ENCODE measurements around the gene ASCL2.
"Not testable (repeated sequence)": the region's sequence is repeated elsewhere in the genome, so short reads cannot be mapped to it uniquely, and the experiment has no call there.

ASCL2 gene

DNA sequence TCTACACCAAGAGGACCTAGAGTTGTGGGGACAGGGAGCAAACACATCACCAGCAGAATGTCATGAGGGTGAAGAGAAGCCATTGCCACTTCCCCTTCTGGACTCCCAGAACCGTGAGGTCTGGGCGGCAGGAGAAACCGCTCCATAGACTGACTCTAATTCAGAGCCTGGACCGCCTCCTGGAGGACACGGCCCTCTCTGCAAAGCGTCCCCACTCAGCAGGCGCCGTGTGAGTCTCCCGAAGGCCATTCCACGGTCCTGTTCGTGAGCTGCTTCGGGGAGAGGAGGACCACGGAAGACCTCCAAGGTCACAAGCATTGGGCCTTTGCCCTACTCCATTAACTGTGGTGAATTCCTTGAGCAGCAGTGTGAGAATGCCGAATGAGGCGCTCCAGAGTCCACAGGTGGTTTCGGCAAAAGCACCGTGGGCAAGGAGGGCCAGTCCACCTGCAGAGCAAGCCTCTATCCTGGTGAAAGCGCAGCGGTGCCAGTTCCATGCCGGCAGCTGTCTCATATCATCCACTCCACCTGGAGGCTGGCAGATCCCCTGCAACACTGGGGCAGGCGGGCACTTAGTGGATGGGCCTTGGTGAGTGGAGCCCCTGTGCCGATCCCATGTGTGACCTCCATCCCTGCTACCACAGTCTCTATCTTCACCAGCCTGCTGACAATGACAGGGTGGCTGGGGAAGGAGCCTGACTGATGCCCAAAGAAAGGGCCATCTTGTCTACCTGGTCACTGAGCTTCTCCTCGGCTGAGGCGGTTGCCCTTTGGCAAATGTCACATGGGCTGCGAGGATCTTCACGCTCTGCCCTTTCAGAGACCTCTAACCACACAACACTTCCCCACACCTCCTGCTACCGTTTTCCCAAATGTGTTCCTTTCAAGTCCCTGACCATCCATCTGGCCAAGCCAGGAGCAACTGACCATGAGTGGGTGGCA is 23.9 kb upstream of the ASCL2 start:
- Histone ChIP-seq H3K4me3 (ENCODE audit: low read length) (no peak overlapping the region), H3K27me3 (replicated peaks; ENCODE audit: control insufficient read depth, insufficient read depth, low read length) (peaks cover 53% of the 10 kb centered on the region), H3K4me1 (ENCODE audit: control insufficient read depth, insufficient read depth, low read length) (no peaks in the 10 kb centered on the region), H3K9ac (ENCODE audit: low read length) (no peak overlapping the region), H3K36me3 (ENCODE audit: control insufficient read depth, insufficient read depth, low read length, severe bottlenecking) (no peaks in the 10 kb centered on the region), H3K9me3 (ENCODE audit: control insufficient read depth, low read length) (no peaks in the 10 kb centered on the region)
- no peak for DNase-seq (ENCODE audit: low read depth)

DNA sequence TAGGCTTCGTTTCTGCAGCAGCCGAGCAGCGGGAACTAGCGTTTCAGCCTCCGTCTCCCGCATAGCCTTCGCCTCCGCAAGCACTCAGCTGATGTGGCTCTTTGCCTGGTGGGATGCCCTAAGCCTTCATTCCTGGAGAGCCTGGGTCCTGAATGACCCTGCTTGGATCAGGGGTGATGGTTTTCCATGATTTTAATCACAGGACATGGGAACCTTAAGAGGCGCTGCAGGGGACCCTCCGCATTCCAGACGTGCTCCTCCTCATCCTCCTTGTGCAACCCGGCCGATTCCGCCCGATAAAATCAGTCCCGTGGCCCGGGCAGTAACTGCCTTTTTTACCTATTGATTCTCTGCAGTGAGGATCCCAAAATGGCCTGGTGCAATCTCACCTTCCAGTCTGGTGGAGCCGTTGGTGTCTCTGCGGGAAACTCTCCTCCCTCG is 23.2 kb upstream of the ASCL2 start:
- Histone ChIP-seq H3K4me3 (ENCODE audit: low read length) (no peak overlapping the region), H3K9me3 (ENCODE audit: control insufficient read depth, low read length) (no peaks in the 10 kb centered on the region), H3K4me1 (ENCODE audit: control insufficient read depth, insufficient read depth, low read length) (no peaks in the 10 kb centered on the region), H3K9ac (ENCODE audit: low read length) (no peak overlapping the region), H3K27me3 (replicated peaks; ENCODE audit: control insufficient read depth, insufficient read depth, low read length) (peaks cover 52% of the 10 kb centered on the region), H3K36me3 (ENCODE audit: control insufficient read depth, insufficient read depth, low read length, severe bottlenecking) (no peaks in the 10 kb centered on the region)
- DNase-seq (ENCODE audit: low read depth): no peak

DNA sequence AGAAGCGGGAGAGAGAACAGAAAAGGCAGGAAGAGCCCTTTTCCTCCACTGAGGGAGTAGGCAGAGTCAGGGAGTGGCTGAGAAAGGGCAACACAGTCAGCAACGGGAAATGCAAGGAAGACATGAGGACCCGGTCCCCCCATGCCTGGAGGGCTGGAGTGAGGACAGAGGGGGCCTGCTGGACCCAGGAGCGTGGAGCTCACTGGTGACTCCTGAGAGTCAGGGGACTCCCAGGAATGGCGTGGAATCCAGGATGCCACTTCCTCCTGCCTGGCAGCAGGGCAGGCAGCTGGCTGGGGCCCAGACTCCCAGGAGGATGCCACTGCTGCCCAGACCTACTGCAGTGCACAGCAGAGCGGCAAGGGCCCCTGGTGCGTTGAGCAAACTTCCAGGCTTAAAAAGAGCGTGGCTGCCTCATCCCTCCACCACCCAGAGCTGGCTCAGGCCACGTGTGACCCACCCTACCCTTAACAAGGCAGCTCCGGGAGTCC is 20.0 kb upstream of the ASCL2 start:
- Histone ChIP-seq H3K4me1 (ENCODE audit: control insufficient read depth, insufficient read depth, low read length) (no peaks in the 10 kb centered on the region), H3K9me3 (ENCODE audit: control insufficient read depth, low read length) (no peaks in the 10 kb centered on the region), H3K36me3 (ENCODE audit: control insufficient read depth, insufficient read depth, low read length, severe bottlenecking) (no peaks in the 10 kb centered on the region), H3K27me3 (replicated peaks; ENCODE audit: control insufficient read depth, insufficient read depth, low read length) (peaks cover 52% of the 10 kb centered on the region), H3K4me3 (ENCODE audit: low read length) (no peak overlapping the region), H3K9ac (ENCODE audit: low read length) (no peak overlapping the region)
- DNase-seq (ENCODE audit: low read depth): no peak

DNA sequence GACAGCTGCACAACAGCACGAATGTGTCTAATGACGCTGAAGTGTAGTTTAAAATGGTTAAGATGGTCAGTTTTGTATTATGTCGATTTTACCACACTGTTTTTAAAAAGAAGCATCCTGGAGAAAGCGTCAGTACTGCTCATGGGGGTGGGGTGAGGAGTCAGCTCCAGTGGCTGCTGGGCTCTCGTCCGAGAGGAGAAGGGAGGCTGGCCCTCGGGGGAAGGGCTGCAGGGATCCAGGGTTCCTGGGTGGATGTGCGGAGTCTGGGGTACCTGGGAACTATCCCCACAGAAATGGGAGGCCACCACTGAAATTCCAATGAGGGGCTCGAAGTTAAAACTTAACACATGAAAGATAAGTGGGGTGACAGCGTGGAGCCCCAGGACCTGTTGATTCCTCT is 19.5 kb upstream of the ASCL2 start:
- DNase-seq (ENCODE audit: low read depth): no peak
- Histone ChIP-seq H3K27me3 (replicated peaks; ENCODE audit: control insufficient read depth, insufficient read depth, low read length) (peaks cover 57% of the 10 kb centered on the region), H3K9ac (ENCODE audit: low read length) (no peak overlapping the region), H3K9me3 (ENCODE audit: control insufficient read depth, low read length) (no peaks in the 10 kb centered on the region), H3K36me3 (ENCODE audit: control insufficient read depth, insufficient read depth, low read length, severe bottlenecking) (no peaks in the 10 kb centered on the region), H3K4me1 (ENCODE audit: control insufficient read depth, insufficient read depth, low read length) (no peaks in the 10 kb centered on the region), H3K4me3 (ENCODE audit: low read length) (no peak overlapping the region)

DNA sequence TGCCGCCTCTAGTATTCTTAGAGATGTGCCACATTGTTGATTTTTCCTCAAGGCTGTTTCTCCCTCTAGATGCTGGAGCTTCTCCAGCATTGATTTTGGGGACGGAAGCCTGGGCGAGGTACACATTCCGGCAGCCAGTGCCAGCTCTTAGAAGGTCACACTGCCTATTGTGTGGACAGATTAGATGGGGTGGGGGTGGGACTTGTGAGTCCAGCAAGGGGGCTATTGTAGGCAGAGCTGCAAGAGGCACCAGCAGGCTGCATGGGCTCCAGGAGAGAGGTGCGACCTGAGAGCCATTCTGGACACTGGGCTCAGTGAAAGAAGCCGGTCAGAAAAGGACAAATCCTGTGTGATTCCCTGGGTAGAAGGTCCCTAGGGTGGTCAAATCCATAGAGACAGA is 19.0 kb upstream of the ASCL2 start:
- no peaks in the 10 kb centered on the region for H3K36me3 ChIP-seq (ENCODE audit: control insufficient read depth, insufficient read depth, low read length, severe bottlenecking)
- no peaks in the 10 kb centered on the region for H3K9me3 ChIP-seq (ENCODE audit: control insufficient read depth, low read length)
- DNase-seq (ENCODE audit: low read depth): no peak
- peaks cover 57% of the 10 kb centered on the region for H3K27me3 ChIP-seq (replicated peaks; ENCODE audit: control insufficient read depth, insufficient read depth, low read length)
- no peak overlapping the region for H3K4me3 ChIP-seq (ENCODE audit: low read length)
- H3K9ac ChIP-seq (ENCODE audit: low read length): no peak overlapping the region
- no peaks in the 10 kb centered on the region for H3K4me1 ChIP-seq (ENCODE audit: control insufficient read depth, insufficient read depth, low read length)

DNA sequence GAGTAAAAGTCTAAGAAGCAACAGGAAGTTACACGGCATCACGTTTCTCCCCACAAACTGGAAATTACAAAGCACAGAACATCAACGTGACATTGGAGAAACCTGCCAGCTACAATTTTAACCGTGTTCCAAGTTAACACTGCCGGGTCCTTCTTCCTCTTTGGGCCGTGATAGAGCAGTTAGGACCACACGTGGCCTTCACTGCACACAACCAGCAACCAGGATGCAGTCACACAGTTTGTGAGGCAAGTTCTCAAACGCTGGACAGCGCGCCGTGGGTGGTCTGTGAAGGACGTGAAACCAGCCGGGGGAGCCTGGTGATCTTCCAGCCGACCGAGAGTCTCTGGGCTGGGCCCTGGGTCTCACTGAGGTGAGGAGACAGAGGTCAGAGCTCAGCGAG is 16.7 kb upstream of the ASCL2 start:
- H3K4me3 ChIP-seq (ENCODE audit: low read length): no peak overlapping the region
- no peak for DNase-seq (ENCODE audit: low read depth)
- no peaks in the 10 kb centered on the region for H3K4me1 ChIP-seq (ENCODE audit: control insufficient read depth, insufficient read depth, low read length)
- peaks cover 51% of the 10 kb centered on the region for H3K27me3 ChIP-seq (replicated peaks; ENCODE audit: control insufficient read depth, insufficient read depth, low read length)
- H3K9me3 ChIP-seq (ENCODE audit: control insufficient read depth, low read length): peaks cover 18% of the 10 kb centered on the region
- no peaks in the 10 kb centered on the region for H3K36me3 ChIP-seq (ENCODE audit: control insufficient read depth, insufficient read depth, low read length, severe bottlenecking)
- H3K9ac ChIP-seq (ENCODE audit: low read length): no peak overlapping the region

DNA sequence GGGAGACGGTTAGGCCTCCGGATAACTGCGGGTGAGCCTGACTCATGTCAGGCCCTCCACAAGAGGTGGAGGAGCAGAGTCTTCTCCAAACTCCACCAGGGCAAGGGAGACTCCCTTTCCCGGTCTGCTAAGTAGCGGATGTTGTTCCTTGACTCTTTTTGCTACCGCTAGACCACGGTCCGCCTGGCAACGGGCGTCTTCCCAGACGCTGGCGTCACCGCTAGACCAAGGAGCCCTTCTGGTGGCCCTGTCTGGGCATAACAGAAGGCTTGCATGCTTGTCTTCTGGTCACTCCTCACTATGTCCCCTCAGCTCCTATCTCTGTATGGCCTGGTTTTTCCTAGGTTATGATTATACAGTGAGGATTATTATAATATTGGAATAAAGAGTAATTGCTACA is 16.0 kb upstream of the ASCL2 start:
- H3K4me3 ChIP-seq (ENCODE audit: low read length); DNase-seq (ENCODE audit: low read depth); H3K36me3 ChIP-seq (ENCODE audit: control insufficient read depth, insufficient read depth, low read length, severe bottlenecking); H3K4me1 ChIP-seq (ENCODE audit: control insufficient read depth, insufficient read depth, low read length); H3K9ac ChIP-seq (ENCODE audit: low read length): not testable (repeated sequence)
- Histone ChIP-seq H3K9me3 (ENCODE audit: control insufficient read depth, low read length) (peaks cover 21% of the 10 kb centered on the region), H3K27me3 (replicated peaks; ENCODE audit: control insufficient read depth, insufficient read depth, low read length) (peaks cover 51% of the 10 kb centered on the region)

DNA sequence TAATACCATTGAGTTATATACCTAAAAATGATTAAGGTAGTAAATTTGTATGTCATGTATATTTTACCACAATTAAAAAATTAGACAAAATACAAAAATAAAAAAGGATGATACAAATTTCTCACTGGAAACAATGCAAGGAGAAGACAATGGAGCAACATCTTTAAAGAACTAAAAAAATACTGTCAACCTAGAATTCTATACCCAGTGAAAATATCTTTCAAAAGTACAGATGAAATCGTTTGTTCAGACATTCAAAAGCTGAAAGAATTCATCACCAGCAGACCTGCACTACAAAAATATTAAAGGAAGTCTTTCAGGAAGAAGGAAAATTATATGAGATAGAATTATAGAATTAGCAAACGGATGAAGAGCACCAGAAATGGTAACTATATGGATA is 9.8 kb upstream of the ASCL2 start:
- H3K4me3 ChIP-seq (ENCODE audit: low read length): no peak overlapping the region
- H3K4me1 ChIP-seq (ENCODE audit: control insufficient read depth, insufficient read depth, low read length): peaks cover 4% of the 10 kb centered on the region
- no peak for DNase-seq (ENCODE audit: low read depth)
- peaks cover 51% of the 10 kb centered on the region for H3K27me3 ChIP-seq (replicated peaks; ENCODE audit: control insufficient read depth, insufficient read depth, low read length)
- H3K36me3 ChIP-seq (ENCODE audit: control insufficient read depth, insufficient read depth, low read length, severe bottlenecking): no peaks in the 10 kb centered on the region
- H3K9me3 ChIP-seq (ENCODE audit: control insufficient read depth, low read length): peaks cover 37% of the 10 kb centered on the region
- H3K9ac ChIP-seq (ENCODE audit: low read length): no peak overlapping the region

DNA sequence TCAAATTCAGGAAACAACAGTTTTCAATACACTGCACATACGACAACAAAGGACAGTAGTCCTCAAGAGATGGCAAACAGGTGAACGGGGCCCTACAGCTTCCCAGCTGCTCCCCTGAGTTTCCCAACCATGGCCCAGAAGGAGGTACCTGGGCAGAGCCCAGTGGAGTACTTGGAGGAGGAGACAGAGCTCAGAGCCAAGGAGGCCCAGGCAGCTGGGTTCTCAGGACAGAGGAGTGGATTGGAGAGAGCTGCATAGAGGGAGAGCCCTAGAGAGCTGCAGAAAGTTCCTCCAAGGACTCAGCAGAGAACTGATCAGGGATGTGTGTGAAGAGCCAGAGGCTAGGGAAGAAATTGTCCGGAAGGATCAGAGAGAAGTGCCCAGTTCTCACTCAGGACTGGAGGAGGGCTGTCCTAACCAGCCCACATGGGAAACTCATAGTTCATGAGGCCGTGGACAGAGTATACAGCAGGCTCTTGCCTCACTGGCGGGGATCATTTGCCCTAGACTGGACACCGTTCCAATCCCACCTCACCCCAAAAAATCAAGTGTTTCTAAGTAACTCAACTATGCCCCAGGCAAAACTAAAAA is 7.6 kb upstream of the ASCL2 start:
- H3K27me3 ChIP-seq (replicated peaks; ENCODE audit: control insufficient read depth, insufficient read depth, low read length): peaks cover 49% of the 10 kb centered on the region
- no peak overlapping the region for H3K4me3 ChIP-seq (ENCODE audit: low read length)
- H3K36me3 ChIP-seq (ENCODE audit: control insufficient read depth, insufficient read depth, low read length, severe bottlenecking): no peaks in the 10 kb centered on the region
- no peak overlapping the region for H3K9ac ChIP-seq (ENCODE audit: low read length)
- H3K9me3 ChIP-seq (ENCODE audit: control insufficient read depth, low read length): peaks cover 34% of the 10 kb centered on the region
- H3K4me1 ChIP-seq (ENCODE audit: control insufficient read depth, insufficient read depth, low read length): peaks cover 4% of the 10 kb centered on the region
- no peak for DNase-seq (ENCODE audit: low read depth)

DNA sequence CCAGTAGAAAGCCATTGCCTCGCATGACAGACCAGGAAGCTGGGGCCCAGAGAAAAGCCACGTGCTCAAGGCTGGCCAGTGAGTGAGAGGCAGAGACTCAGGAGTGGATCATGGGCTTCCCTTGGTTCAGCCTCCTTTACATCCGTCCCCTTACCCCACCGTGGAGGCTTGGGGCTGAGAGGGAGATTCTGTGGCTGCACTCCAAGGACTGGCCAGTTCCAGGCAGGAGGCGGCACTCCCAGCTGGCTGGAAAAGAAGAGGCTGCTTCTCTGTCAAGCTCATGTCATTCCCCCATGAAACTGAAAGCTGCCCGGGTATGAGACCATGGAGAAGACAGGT is 6.6 kb upstream of the ASCL2 start:
- Histone ChIP-seq H3K9me3 (ENCODE audit: control insufficient read depth, low read length) (peaks cover 24% of the 10 kb centered on the region), H3K36me3 (ENCODE audit: control insufficient read depth, insufficient read depth, low read length, severe bottlenecking) (no peaks in the 10 kb centered on the region), H3K4me1 (ENCODE audit: control insufficient read depth, insufficient read depth, low read length) (peaks cover 4% of the 10 kb centered on the region), H3K4me3 (ENCODE audit: low read length) (no peak overlapping the region), H3K9ac (ENCODE audit: low read length) (no peak overlapping the region), H3K27me3 (replicated peaks; ENCODE audit: control insufficient read depth, insufficient read depth, low read length) (peaks cover 58% of the 10 kb centered on the region)
- DNase-seq (ENCODE audit: low read depth): no peak

DNA sequence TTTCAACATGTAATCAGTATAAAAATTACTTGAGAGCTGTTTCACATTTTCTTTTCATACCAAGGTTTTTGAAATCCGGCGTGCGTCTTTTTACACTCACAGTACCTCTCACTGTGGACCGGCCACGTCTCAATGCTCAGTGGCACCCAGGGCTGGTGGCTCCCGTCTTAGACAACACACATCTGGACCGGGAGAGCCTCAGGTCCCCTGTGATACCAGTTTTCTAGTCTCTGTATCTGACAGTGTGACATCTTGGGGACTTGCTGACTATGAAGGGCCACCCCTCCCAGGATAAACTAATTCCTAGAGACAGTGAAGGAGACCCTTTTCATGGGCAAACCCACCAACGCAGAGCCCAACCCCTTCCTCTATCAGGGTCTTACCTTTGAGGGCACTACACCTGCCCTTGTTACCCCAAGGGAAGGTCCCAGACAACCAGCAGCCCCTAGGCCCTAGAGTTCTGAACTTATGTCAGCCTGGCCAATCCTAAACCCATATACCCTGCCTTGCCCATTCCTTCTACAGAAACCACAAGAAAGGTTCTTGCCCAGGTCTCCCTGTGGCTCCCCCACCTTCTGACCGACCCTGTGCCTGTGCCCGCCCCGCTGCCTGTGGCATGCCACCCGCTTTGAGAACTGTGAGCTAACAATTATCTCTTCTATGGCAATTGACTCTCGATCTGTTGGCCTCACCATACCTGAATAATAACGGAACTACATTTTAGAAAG is 6.1 kb upstream of the ASCL2 start:
- peaks cover 4% of the 10 kb centered on the region for H3K4me1 ChIP-seq (ENCODE audit: control insufficient read depth, insufficient read depth, low read length)
- H3K9me3 ChIP-seq (ENCODE audit: control insufficient read depth, low read length): peaks cover 21% of the 10 kb centered on the region
- no peak overlapping the region for H3K9ac ChIP-seq (ENCODE audit: low read length)
- H3K36me3 ChIP-seq (ENCODE audit: control insufficient read depth, insufficient read depth, low read length, severe bottlenecking): no peaks in the 10 kb centered on the region
- H3K4me3 ChIP-seq (ENCODE audit: low read length): no peak overlapping the region
- DNase-seq (ENCODE audit: low read depth): no peak
- H3K27me3 ChIP-seq (replicated peaks; ENCODE audit: control insufficient read depth, insufficient read depth, low read length): peaks cover 64% of the 10 kb centered on the region

Data from adipocyte (in vitro differentiated cells).